ENCODE data around the gene HIVEP3.

HIVEP3 gene

DNA sequence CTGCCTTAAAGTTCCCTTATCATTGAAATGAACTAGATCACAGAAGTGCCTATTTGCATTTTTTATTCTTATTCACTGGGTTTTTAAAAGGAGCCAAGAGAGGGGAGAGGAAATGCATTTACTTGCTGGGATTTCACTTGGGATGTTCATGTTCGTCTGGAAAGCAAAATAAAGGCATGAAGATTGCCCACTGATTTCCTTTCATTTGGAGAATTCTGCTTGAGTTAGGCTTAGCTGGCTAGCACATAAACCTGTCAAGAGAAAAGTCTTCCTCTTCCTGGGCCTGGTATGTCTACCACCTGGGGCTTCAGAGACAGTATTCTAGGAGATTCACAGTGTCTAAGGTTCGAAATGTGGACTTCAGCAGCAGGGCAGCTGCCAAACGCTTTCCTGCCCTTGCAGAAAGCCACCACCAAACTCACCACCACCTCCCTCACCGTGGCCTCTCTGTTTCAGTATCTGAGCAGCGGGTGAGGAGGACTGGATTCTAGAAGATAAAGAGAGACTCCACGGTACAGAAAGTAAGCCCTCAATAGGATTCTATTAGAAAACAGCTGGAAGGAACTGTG, 44.5 kb downstream of the HIVEP3 start:
- no peak for DNase-seq (ENCODE audit: low spot score)

DNA sequence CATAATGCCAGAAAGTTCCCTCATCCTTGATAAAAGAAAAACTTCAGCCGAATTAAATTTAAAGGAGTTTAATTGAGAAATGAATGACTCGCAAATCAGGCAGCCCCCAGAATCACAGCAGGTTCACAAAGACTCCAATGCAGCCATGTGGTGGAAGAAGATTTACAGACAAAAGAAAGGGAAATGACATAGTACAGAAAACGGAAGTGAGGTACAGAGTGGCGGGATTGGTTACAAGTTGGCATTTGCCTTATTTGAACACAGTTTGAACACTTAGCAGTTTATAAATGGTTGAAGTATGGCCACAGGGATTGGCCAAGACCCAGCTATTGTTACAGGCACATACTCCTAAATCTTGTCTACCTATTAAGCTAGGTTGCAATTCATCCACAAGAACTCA, 46.6 kb downstream of the HIVEP3 start:
- no peak for DNase-seq (ENCODE audit: low spot score)

DNA sequence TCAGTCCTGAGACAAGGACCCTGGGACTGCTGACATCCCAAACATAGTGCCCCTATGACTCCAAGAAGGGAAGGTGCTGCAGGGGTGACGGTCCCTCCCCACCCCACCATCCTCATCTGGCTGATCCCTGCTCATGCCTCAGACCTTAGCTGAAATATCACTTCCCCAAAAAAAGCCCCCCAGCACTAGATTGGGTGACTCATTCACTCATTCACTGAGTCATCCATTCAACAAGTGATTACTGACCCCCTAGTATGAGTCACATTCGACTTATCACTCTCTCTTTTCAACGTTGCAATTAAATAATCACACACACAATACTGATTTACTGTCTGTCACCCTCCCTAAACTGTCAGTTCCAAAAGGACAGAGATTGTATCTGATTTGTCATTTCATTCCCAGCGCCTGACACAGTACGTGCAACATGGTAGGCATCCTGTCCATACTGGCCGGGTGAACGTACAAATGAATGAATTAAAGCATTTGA, 48.6 kb downstream of the HIVEP3 start:
- no peak for DNase-seq (ENCODE audit: low spot score)

DNA sequence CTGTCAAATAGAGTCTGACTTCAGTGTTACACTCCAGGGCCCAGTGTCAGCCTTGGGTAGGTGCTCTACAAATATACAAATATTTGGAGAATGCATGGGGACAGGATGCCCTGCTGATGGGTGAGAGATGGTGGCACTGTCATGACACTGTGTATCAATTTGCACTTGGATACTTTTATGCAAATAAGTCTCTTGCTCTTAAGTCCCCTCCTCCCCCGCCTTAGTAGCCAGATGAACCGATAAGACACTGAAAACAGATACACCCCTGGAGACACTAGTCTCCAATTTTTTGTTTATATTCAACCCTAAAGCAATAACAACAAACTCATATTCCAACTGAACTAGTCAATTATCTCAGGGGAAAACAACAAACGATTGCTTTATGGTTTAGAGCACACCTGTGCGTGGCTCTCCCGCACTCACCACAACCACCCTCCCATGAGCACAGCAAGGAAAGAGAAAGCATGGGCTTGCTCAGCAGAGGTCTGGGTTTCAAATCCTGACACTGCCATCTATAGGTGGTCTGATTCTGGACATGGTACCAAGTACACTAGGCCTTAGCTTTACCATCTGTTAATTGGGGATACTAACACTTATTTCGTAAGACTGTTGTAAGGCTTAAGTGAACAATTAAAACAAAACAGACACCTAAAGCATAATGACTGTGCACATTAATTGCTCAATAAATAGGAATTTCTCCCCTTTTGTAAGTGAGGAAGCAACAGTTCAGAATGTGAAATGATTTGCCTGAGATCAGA, 50.3 kb downstream of the HIVEP3 start:
- no peak for DNase-seq (ENCODE audit: low spot score)

DNA sequence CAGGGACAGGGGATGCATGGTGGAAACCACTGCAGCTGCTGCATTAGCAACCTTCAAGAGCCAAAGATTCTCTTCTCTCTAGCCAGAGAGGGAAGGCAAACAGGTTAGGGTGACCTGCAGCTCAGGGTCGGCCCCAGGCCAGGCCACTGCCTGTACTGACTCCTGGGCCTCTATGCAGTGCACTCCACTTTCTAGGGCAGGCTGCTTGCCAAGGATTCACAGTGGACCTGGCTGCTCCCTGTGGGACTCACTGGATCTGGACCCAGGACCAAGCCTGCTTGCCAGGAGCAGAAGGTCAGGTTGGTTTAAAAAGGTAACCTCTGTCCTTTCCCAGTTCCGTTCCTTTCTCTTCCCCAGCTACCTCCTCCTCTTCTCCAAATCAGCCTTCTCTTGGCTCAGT, 52.4 kb downstream of the HIVEP3 start:
- no peak for DNase-seq (ENCODE audit: low spot score)

DNA sequence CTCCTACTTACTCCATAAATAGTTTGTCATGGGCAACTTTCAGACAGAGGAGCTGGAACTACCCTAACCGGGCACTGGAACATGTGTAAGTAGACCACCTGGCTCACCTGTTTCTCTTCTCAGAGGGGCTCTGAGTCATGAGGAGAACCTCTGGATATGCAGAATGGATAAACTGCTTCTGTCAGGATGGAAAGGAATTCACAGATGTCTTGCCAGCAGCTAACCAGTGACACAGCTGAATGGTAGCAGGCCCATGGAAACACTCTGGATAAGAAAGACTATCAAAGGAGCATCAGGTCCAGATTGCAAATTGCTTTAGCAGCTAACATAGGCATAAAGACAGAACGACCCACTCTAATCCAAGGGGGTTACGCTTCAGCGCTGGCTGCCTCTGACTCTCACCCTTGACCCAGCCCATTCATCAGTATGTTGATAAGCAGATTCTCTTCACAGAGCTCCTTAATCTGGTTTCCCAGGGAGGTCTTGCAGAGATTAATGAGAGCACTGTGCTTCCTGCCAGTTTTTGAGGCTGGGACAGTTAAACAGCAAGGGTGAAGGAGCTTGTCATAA, 54.2 kb downstream of the HIVEP3 start:
- no peak for DNase-seq (ENCODE audit: low spot score)

DNA sequence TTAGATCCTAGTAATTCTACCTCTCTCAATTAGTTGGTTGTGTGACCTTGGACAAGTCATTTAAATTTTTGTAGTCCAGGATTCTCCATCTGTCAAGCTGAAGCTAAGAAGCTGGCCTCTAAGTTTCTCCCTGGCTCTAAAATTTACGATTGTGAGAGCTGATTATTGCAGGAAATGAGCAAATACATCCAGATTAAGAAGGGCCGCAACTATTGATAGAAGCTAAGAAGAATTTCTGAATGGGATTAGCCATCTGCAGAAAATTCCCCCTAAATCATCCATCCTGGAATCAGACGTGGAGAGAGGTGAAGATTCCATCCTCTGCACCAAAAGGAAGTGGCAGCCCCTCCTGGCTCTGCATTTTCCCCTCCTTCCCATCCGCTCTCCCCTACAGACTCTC, 55.0 kb downstream of the HIVEP3 start:
- DNase-seq (ENCODE audit: low spot score): no peak

DNA sequence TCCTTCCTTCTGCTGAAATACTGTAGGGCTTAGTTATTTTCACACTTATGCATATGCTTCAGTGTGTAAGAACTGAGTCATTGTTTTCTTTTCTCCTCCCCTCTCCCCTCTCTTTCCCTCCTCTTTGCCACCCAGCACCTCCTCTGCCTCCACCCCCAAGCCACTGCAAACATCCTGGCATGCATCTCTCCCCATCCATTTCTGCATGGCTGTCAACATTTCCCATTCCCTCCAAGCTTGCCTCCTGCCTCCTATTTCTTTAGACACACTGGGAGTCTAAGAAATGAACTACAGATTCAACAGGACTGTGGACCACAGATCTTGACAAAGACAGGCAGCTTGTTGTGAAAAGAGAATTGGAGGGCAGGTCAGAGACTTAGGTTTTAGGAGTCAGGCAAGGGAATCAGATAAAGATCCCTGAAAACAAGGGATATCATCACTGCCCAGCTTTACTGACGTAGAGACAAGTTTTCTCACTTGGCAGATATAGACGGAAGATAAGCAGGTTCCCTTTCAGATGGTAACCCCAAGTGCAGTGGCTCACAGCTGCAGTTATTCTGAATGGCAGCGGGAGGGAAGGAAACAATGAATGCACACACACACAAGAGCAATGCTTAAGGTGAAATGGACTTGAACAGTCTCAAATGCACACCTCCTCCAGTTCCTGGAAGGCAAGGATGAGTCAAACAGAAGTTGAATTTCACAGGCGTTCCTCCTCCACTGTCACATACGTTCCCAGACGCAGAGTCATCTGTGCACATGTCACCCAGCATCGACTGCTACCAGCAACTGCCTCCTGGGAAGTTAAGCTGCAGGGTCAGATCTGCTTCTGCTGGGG, 56.1 kb downstream of the HIVEP3 start:
- DNase-seq (ENCODE audit: low spot score): peak; percentile 66

DNA sequence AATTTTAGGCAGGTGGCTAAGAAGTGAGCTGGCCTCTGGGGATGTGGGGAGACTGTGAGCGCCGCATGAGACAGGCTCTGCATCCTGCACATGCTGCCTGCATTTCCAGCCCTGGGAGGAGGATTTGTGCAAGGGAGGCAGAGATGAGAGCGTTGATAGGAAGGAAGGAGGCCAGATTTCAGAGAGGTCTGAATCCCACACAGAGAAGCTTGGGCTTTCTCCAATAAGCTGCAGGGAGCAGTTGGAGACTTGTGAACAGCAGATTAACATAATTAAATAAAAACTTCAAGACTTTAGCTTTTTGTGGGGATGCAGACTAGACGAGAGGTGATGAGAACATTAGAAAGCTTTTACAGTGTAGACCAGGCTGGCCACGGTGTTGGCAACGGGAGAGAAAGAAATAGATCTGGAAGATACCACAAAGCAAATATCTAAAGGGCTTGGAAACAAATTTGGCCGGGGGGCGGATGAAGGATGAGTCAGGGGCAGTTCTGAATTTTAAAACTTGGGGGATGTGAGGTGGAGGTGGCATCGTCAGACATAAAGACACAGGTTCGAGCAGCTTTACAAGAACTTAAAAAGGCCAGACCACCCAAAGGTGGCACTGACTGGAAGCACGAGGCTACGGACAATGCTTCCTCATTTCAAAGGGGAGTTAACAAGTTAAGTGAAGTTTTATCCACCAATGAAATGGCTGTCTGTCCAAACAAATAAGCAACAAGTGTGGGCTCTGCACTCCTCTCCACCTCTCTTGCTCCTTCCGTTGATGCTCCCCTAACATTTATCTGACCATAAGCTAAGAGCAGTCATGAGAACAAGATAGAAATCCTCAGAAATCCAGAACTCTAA, 57.0 kb downstream of the HIVEP3 start:
- DNase-seq (ENCODE audit: low spot score): no peak

DNA sequence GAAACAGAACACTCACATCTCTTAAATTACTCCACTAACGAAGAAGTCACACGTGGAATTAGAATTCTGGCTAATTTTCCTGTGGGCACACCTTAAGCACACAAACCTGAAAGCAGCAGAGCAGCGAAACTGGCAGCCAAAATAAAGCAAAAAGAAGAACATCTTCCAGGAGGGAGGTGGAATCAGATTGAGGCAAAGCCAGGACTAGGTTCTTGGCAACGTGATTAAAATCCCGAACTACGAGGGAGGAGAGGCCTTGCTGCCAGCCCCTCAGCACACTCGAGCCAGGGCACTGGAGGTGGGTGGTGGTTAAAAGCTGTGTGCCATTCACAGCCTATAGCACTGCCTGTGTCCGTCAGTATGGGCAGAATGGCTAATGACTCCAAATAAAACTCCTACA, 58.0 kb downstream of the HIVEP3 start:
- DNase-seq (ENCODE audit: low spot score): no peak

DNA sequence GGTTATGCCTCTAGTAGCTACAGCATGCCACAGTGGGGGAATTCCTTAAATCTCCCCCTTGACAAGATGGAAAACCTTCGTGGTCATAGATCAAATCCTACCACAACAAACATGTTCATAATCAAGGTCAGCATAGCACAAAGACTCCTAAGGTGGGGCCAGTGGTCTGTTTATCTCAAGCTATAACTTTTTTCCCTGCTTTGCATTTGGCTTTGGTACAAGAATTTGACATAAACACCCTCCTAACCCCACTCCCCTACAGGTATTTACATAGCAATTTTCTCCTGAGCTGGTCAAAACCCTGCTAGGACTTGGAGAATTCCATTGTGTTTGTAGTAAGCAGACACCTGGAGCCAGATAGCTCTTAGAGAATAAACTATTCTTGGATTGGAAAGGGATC, 58.5 kb downstream of the HIVEP3 start:
- DNase-seq (ENCODE audit: low spot score): no peak

DNA sequence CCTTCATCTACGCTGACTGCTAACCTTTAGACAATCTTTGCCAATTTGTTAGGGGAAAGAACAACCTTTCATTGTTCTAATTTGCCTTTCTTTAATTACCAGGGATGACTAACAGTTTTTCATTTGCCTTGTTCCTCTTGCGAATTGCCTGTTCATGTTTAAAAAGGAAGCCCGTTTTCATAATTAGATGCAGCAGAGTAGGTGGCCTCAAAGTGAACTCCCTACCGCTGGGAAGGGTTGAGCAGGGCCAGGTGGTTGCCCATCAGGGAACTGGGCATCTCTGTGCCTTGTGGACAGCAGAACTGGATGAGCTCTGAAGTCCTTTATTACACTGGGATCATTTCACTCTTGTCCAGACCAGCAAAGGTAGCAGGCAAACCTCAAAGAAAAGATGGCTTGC, 59.0 kb downstream of the HIVEP3 start:
- DNase-seq (ENCODE audit: low spot score): no peak

DNA sequence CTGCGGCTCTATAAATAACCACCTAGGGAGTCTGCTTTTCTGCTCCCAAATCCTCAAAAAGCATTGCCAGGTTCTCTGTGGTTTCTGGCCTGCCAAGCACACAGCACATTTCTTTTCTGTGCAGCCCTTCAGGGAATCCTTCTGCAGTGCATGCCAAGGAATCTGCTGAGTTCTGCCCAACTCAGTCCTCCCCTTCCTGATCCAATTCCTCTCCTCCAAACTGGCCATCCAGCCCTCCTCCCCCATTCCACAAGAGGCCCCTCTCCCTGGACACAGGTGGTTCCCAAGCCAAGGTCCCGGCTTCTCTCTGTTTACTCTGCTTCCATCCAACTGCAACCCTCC, 61.8 kb downstream of the HIVEP3 start:
- DNase-seq (ENCODE audit: low spot score): no peak

DNA sequence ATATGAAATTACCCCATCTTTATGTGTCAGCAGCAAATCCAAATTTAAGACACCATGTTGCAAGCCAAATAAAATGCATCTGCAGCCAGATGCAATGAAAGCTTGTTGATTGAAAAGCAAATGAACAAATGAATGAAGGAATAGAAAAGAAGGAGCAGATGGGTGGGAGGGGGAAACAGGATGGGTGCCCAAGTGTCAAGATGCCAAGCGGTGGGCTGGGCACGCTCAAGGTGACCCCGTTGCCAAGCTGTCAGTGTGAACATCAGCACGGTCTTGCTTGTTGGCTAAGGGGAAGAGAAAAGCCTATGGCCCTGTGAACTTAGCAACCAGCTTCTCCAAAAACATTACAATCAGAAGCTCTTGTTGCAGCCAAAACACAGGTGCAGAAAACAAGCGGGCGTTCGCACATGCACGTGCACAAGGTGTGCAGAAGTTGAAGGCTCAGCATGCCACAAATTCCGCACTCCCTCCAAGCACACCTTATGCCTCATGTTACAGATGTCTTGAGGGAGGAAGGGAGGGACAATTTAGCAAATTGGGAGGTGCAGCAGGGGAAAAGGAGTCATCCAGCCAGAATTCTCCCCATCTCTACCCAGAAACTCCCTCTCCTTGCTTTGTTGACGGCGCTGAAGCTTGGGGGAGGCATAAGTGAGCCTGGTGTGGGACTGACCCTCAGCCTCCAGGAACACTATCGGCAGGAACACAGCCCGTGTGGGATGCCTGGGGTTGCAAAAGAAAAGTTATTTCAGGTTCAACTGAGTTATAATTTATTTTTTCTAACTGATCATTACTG, 62.4 kb downstream of the HIVEP3 start:
- DNase-seq (ENCODE audit: low spot score): no peak

DNA sequence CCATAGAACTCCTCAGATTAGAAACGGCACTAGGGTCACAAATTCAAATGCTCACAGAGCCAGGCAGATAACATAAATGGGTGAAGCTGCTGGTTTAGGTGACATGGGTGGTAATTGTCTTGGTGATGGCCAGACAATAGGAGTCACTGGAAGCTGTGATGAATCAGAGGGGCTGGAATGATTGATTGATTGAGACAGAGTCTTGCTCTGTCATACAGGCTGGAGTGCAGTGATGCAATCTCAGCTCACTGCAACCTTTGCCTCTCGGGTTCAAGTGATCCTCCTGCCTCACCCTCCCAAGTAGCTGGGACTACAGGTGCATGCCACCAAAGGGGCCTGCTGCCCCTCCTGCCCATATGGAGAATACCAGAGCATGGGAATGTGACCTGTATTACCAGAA, 63.0 kb downstream of the HIVEP3 start:
- no peak for DNase-seq (ENCODE audit: low spot score)

DNA sequence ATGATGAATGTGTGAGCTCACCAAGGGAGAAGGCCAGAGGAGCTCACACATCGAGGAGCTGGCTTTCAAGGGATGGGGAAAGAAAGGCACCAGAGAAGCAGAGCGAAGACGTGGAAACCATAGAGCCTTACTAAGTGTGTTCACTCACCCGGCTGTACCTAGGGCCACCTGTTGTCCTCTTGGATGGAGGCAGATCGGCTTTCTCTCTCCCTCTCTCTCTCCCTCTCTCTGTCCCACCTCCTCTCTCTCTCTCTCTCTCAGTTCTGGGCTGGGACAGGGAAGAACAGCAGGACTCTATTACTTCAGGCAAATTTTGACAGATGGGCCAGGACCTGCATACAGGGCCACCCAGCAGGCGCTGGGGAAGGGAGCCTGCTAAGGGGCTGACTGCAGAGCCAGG, 64.8 kb downstream of the HIVEP3 start:
- no peak for DNase-seq (ENCODE audit: low spot score)

DNA sequence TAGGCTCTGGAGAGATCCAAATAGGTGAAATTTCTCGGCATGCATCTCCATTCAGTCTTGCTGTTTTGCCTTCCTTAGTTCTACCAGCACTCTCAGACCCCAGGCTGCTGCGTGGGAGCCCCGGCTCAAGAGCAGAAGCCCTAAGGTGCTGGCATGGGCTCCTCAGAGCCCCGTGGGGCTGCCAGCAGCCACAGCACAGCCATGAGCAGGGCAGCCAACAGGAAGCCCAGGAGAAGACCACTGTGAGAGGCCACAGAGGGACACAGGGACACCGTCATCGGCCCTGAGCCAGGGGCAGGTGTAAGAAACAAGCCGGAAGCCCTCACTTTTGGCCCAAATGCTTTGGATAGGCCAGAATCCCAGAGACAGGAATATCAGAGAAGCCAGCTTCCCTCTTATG, 66.6 kb downstream of the HIVEP3 start:
- DNase-seq (ENCODE audit: low spot score): no peak

DNA sequence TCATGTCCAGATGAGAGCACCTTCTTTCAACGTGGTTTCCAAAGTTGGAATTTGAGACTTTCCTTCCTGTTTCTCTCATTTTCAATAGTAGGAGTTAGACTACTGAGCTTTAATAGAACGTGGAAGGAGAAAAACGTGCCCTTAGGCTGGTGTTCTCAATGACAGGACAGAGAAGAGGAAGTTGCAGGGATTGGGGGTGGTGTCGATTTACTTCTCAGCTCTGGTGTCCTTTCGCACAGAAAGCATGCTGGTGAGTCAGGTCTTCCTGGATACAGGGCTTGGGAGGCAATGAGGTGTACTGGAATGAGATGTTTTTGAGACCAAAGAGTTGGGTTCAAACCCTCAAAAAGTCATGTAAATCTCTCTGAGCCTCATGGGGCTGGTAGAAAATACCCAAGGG, 67.1 kb downstream of the HIVEP3 start:
- no peak for DNase-seq (ENCODE audit: low spot score)

DNA sequence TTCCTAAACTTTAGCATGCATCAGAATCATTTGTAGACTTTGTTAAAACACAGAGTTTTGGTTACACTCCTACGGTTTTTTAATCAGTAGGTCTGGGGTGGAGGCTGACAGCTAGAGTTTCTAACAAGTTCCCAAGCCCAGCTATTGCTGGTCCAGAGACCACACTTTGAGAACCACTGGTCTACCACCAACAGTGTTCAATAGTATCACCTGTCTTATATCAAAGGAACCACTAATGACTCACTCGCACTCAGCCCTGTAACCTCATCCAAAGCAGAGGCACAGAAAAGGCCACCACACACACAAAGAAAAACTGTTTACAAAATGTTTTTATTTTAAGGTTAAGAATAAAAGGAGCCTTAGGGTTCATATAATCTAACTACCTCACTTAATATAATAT, 68.7 kb downstream of the HIVEP3 start:
- no peak for DNase-seq (ENCODE audit: low spot score)

DNA sequence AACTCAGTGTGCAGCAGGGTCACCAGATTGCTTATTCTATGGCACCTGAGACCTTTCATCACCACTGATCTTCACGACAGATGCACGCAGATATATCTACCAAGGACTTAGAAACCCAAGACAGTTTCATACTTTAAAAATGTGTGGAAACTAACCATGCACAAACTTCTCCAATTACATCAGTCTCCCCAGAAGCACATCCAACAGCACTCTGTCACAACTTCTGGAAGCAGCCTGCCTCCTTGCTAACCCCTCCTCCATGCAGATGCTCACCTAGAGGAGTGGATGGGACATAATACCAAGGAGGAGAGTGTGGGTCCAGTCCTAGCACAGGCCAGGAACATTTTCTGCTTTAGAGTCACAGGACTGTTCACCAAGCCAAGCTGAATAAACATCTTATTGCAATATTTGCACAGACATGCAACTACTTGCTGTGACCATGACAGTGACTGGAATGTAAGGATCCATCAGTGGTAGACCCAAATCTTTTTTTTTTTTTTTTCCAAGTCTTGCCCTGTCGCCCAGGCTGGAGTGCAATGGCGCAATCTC, 69.4 kb downstream of the HIVEP3 start:
- DNase-seq (ENCODE audit: low spot score): no peak
